ENCODE results near the gene MFSD1.

The MFSD1 gene

DNA sequence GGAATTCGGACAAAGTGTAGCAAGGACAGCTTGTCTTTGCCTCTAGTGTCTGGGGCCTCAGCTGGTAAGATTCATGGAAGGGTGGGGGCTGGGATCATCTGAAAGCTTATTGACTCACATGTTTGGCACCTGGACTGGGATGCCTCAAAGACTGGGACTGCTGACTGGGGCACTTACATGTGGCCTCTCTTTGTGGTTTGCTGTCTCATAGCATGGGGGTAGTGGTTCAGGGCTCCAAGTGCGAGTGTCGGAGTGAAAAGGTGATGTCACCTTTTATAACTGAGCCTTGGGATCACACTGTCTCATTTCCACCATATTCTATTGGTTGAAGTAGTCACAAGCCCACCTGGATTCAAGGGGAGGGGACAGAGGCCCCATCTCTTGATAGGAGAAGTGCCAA, 6.8 kb downstream of the MFSD1 start:
- FAIRE-seq (no peak), DNase-seq (ENCODE audit: insufficient read length, low spot score) (no peak)

GRCh38 chr3:158809642-158810041, 7.8 kb downstream of the MFSD1 start:
- no peak for DNase-seq (ENCODE audit: insufficient read length, low spot score)
- no peak for FAIRE-seq

DNA sequence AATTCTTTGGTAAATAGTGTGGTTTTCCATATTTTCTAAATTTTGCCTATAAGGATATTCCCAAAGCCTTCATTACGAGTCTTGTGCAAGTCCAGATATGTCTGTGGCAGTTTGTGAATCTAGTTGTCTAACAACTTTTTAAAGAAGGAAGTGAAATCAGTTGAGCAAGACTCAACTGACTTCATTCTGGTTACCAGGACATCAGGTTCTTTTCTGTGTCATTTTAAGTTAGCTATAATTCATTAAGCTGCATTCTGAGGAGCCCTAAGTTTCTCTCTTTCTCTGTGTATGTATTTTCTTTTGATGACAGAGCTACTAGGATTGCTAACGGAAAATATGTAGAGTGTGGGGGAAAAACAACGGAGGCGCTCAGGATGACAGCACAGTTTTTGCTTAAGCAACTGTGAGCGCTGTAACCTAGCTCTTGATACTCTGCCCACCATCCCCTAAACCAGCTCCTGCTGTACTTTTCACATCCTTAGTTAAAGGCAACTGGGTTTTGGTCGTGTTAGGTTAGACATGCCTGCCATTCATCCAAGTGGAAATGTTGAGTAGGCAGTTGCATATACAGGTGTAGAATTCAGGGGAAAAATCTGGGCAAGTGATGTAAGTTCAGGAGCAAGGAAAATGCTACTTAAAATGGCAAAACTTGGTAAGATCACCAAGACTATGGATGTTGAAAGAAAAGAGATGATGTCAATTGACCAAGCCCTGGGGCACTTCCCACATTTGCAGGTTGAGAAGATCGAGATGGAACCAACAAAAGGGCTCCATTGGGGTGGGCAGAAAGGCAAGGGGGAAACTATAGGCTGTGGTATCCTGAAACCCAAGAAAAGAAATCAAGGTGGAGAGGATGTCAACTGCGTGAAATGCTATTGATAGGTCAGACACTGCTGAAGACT, 9.2 kb downstream of the MFSD1 start:
- DNase-seq (ENCODE audit: insufficient read length, low spot score) (no peak), FAIRE-seq (no peak)

DNA sequence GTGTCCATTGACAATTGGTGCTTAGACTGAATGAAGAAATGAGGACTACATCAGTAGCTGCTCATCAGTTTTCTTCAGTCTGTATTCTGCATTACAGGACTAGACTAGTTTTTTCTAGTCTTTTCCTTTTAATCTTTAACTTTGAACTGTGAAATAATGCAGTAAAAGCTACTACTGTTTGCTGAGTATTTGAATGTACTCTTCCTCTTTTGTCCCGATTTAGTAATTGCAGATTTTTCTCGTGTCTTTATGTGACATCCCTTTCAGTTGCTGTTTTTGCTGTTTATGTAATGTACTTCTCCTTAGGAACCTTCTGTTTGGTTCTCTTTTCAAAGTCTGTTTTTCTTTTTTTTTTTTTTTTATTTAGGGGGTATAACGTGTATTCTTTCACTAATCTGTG, 17.4 kb downstream of the MFSD1 start:
- no peak for FAIRE-seq
- DNase-seq (ENCODE audit: insufficient read length, low spot score), result no peak

DNA sequence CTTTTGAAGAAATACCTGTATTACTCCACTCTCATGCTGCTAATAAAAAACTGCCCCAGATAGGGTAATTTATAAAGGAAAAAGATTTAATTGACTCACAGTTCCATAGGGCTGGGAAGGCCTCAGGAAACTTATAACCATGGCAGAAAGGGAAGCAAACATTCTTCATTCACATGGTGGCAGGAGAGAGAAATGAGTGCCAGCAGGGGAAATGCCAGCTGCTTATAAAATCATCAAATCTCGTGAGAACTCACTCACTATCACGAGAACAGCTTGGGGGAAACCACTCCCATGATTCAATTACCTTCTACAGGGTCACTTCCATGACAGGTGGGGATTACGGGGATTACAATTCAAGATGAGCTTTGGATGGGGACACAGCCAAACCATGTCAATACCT, 18.7 kb downstream of the MFSD1 start:
- FAIRE-seq, result no peak
- DNase-seq (ENCODE audit: insufficient read length, low spot score), result no peak

- no peak for DNase-seq (ENCODE audit: insufficient read length, low spot score)
- no peak for FAIRE-seq
Measured at GRCh38 chr3:158821847-158822246, 20.0 kb downstream of the MFSD1 start.

DNA sequence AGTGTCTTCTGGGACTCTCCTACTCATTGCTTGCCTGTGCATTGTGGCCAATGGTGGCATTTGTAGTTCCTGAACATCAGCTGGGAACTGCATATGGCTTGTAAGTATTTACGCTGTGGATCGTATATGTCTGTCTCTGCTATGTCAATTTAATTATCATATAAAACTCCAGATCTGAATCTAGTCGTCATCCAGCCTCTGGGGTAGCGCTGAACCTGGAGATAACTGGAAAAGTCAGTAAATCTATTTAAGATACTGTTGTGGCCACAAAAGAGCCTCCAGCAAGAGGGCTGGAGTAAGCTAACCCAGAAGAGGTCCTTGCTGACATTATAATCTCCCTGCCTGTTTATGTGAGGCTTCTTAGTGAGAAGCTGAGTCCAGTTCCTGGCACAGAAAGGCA, 21.6 kb downstream of the MFSD1 start:
- no peak for DNase-seq (ENCODE audit: insufficient read length, low spot score)

GRCh38 chr3:158827773-158828172, 25.9 kb downstream of the MFSD1 start:
- DNase-seq (ENCODE audit: insufficient read length, low spot score), result no peak
- FAIRE-seq, result no peak

More for the DNA sequence above, 21.6 kb downstream of the MFSD1 start:
- FAIRE-seq, result no peak

GRCh38 chr3:158830391-158830790, 28.5 kb downstream of the MFSD1 start:
- DNase-seq (ENCODE audit: insufficient read length, low spot score), result no peak
- no peak for FAIRE-seq

- FAIRE-seq (no peak), DNase-seq (ENCODE audit: insufficient read length, low spot score) (no peak)
Measured at GRCh38 chr3:158831861-158832260, 30.0 kb downstream of the MFSD1 start.

DNA sequence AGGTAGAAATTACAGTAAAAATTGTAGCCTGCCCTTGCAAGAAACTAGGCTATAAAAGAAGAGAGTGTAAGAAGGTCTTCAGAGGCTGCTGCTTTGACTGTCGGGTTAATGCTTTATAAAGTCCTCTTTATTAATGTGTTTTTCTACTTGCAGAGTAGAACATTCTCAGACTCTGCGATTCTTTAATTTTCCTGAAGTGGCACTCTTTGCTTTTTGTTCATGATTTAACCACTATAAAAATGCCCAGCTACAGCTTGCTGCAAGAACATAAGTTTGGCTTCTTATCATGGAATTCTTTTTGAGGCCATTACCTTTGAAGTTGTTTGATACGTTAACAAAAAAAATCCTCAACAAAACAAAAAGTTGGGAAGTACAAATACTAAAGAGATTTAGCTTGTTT, 33.8 kb downstream of the MFSD1 start:
- no peak for FAIRE-seq
- no peak for DNase-seq (ENCODE audit: insufficient read length, low spot score)

GRCh38 chr3:158836312-158836711, 34.5 kb downstream of the MFSD1 start:
- DNase-seq (ENCODE audit: insufficient read length, low spot score), result no peak
- no peak for FAIRE-seq

DNA sequence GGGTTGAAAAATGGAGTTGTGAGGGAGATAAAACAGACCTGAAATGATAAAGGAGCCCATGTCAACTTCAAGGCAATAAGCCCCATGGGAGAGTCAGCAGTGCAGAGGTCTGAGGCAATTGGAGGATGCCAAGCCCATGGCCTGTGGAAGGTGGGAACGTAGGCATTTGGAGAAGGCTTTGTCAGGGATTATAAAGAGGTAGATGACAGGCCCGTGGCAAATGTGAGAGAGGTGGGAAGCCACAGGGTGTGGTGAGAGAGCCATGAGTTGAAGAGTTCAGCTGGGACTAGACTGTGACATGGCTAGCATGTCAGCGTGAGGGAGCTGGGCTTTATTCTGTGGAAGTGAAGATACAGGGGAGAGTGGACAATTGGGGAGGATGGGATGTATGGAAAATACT, 35.4 kb downstream of the MFSD1 start:
- FAIRE-seq (no peak), DNase-seq (ENCODE audit: insufficient read length, low spot score) (no peak)

DNA sequence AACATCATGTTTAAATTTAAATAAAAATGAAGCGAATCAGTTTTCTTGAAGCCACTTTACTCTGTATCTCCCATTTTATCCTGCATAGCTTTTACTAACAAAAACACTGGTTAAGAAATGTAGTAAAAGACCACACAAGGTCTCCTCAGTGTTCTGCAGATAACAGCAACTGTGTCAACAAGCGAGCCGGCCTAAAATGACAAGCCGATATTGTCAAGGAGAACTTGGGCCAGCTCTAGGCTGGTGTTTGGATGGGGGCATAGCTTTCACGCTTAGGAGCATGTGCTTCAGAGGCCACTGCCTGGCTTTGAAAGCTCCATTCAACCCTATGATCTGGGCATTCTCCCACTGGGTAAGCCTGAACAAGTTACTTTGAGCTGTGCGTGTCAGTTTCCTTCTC, 38.1 kb downstream of the MFSD1 start:
- no peak for DNase-seq (ENCODE audit: insufficient read length, low spot score)
- no peak for FAIRE-seq

GRCh38 chr3:158841387-158841786, 39.5 kb downstream of the MFSD1 start:
- DNase-seq (ENCODE audit: insufficient read length, low spot score), result no peak
- no peak for FAIRE-seq

GRCh38 chr3:158842976-158843375, 41.1 kb downstream of the MFSD1 start:
- FAIRE-seq, result no peak
- DNase-seq (ENCODE audit: insufficient read length, low spot score), result no peak

- DNase-seq (ENCODE audit: insufficient read length, low spot score) (peak; percentile 27), FAIRE-seq (peak; percentile 77)
Measured at GRCh38 chr3:158845765-158846350, 44.0 kb downstream of the MFSD1 start.

DNA sequence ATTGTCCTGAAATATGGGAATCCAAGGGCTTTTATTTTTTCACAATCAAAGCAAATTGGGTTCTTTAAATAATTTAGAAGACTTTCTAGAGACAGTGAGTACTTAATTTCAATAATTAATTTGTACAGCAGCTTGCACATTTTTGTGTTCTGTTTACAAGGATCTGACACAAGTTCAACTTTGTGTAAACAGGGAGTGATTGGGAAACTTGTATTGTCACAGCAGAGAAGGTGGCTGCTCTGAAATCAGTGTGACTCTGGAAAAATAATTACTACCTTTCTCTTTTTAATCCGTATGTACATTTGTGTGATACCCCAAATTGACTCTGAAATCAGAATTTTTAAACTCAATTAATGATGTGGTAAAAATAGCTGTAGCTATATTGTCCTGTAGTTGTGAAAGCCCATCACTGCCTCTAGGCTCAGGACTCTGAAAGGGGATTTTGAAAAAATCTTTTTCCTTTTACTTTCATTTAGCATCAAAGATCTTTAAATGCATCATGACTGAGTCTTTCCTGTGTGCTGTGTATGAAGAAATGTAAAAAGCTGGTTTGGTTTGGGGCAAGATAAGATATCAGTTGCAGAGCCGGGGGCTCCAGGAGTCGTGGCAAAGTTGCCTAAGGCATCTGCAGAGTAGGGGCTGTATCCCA, 45.1 kb downstream of the MFSD1 start:
- DNase-seq (ENCODE audit: insufficient read length, low spot score) (no peak), FAIRE-seq (no peak)

DNA sequence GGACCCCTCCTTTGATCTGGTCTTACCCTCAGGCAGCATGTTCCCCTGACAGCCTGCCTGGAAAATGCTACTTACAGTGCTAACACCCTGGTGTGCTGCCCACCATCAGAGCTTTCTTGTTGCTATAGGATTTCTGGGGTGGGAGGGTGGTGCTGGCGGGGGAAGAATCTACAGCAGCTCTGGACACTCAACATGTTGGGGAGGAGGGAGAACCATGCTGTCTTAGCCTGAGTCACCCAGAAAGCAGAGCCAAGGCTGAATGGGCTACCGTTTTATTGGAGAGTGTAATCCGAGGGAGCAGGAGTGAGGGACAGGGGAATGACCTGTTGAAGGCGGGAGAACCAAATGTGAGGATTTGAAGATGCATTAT, 45.6 kb downstream of the MFSD1 start:
- no peak for DNase-seq (ENCODE audit: insufficient read length, low spot score)
- no peak for FAIRE-seq

DNA sequence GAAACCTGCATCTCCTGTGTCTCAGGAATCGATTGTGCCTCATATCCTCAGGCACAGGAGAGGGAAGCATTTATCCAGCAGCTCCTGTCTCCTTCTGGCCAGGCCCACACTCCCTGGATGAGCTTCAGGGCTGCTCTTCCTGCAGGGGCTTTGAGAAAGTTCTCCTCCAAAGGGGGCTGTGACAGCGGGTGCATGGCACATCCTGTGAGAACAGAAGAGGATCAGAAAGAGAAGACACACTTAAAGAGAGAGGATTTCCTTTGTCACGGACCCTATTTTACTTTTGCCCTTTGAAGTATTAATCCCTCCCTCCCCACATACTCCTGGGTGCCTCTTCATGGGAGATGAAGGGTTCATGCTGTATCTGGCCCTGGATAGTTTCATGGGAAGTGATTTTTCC, 46.0 kb downstream of the MFSD1 start:
- DNase-seq (ENCODE audit: insufficient read length, low spot score) (no peak), FAIRE-seq (no peak)

- FAIRE-seq, result no peak
- no peak for DNase-seq (ENCODE audit: insufficient read length, low spot score)
Measured at GRCh38 chr3:158849757-158850156, 47.9 kb downstream of the MFSD1 start.

DNA sequence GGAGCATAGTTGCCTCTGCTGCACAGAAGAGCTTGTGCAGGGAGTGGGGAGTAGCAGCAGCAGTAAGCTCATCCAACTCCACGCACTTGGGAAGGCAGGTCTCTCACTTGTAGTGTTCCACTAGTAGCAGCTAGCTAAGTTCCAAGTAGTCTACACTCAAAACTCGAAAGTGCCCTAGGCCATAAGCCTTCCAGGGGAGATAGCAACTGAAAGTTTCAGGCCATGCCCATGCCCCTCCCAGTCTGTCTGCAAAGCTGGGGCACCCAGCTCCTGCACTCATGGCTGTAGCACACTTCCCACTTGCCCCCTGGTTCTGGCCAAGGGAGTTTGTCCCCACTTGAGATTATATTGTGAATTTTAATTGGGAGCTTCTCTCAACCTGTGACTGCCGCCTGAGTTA, 57.5 kb downstream of the MFSD1 start:
- DNase-seq (ENCODE audit: insufficient read length, low spot score) (no peak), FAIRE-seq (no peak)
